Epithelial cell of proximal tubule (primary cell): ENCODE results near the gene RGS6. TPM values are rescaled to one million over a fixed set of nuclear protein-coding genes. Genes with fewer than 3 reads are reported as not detected.

Source experiments
- DNase-seq: peaks from one replicate; pipeline ENCODE4 v3.0.0-alpha.2; 2011; ENCODE audit warnings: low read depth
- H3K4me3 ChIP-seq: 2 replicates; pipeline ENCODE4 v1.5.1; 2011; ENCODE audit warnings: low read depth, mild to moderate bottlenecking, low read length
- CTCF ChIP-seq: conservative IDR thresholded peaks from 2 replicates; pipeline ENCODE4 v1.5.1; 2012; ENCODE audit warnings: low read depth, mild to moderate bottlenecking, low read length
- total RNA-seq: library from RNA; depleted of rRNA; stranded (reverse); fragments of >200 nt; gene quantifications from 2 replicates; pipeline ENCODE4 v1.2.3, GENCODE V29; 2015

RGS6 gene
- total RNA-seq, 1 donor from 2014 or later, result not detected

DNA sequence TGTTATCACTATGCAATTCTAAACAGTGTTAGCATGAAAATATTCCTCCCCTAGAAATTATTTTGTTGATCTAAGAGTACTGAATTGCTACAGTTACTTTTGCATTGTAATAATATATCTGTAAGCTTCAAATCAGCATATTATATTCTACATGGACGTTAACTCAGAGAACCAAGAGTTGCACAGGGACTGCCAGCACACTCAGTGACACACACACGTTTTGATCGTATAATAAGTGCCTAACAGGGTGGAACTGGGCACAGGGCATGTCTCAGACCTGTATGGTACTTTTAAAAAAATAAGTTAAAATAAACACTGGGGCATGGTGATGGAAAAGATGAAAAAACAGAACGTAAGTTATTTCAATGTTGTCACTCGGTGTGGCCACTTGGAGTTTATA is 451.6 kb downstream of the RGS6 start:
- TF ChIP-seq CTCF, result no peak
- no peak overlapping the region for H3K4me3 ChIP-seq
- DNase-seq, result no peak

DNA sequence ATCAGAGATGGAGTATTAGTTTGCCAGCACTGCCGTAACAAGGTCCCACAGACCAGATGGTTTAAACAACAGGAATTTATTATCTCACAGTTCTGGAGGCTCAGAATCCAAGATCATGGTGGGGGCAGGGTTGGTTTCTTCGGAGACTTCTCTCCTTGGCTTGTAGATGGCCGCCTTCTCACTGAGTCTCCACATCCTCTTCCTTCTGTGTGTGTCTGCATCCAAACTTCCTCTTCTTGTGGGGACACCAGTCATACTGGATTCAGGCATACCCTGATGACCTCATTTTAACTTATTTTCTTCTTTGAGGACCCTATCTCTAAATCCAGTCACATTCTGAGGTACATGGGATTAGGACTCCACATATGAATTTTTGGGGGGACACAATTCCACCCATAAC is 455.5 kb downstream of the RGS6 start:
- no peak for TF ChIP-seq CTCF
- no peak for DNase-seq
- H3K4me3 ChIP-seq, result no peak overlapping the region

- no peak overlapping the region for H3K4me3 ChIP-seq
- TF ChIP-seq CTCF, result no peak
- DNase-seq, result no peak
Observed at GRCh38 chr14:72389200-72389599, 457.0 kb downstream of the RGS6 start.

DNA sequence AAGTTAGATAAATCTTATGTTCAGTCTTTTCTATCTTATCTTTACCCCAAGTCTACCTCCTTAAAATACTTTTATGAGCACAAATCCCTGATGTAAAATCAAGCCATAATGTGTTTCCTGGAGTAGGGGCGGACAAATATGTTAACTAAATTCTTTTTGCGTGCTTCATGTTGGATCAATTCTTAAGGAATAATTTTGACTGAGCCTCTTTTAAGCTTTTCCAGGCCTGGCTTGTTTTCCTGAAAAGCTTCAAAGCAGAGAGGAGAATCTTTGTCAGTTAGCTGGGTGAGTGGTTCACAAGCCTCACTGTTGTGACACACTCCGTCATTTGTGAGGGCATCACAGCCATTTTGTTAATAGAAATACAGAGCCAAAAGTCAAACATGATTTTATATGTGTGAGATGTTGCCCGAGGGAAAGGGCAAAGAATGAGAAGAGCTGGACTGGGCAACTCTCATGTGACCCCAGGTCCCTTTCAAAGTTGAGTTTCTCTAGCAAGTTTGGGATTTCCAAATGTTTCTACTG is 468.9 kb downstream of the RGS6 start:
- DNase-seq, result no peak
- TF ChIP-seq CTCF, result no peak
- H3K4me3 ChIP-seq, result no peak overlapping the region

GRCh38 chr14:72401632-72402376 is 469.6 kb downstream of the RGS6 start:
- no peak overlapping the region for H3K4me3 ChIP-seq
- TF ChIP-seq CTCF, result no peak
- DNase-seq, result no peak

- no peak for TF ChIP-seq CTCF
- DNase-seq, result no peak
- no peak overlapping the region for H3K4me3 ChIP-seq
Observed at GRCh38 chr14:72402377-72402772, 470.1 kb downstream of the RGS6 start.

DNA sequence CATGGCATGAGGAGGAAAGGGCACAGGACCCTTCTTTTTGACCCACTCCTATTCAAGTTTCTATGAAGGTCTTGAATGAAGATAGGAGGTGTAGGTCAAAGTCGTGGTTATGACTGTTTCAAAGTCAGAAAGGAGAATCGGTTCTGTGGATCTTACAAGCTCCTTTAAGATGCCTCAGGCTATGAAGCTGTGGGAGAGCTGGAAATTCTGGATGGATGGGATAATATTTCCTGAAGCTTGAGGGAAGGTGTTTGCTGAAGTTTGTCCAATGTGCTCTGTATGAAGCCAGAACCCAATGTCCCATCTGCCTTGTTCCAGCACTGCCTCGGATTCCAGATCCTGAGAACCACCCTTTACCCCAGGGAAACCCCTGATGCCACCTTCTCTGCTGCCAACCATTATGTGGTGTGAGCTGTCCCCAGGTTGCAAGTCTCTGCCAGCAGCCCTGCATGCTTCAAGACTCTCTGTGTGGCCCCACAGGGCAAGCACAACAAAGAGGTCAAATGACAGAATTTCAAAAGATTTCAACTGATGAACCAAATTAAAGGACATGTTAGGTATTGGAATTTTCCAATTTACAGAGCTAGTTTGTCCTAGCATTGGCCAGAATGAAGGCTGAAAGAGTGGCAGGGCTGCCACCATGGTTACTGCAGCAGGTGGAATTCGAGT is 472.0 kb downstream of the RGS6 start:
- DNase-seq, result no peak
- H3K4me3 ChIP-seq, result no peak overlapping the region
- TF ChIP-seq CTCF, result no peak
